Ascending aorta (tissue), 2 donors: Measurements from ENCODE around the gene TSG101. TPM values are rescaled to one million over a fixed set of nuclear protein-coding genes. Genes with fewer than 3 reads are reported as not detected.

Experiments
- DNase-seq, 2 donors: peaks; one replicate each; pipeline ENCODE4 v3.0.0-alpha.2; 2019; ENCODE audit warnings: low spot score in 2 of 2
- H3K27ac ChIP-seq, 2 donors: fragments of 200-600 bp; sonication (generic); one replicate each; pipeline ENCODE4 v1.5.1; 2016 to 2017; ENCODE audit warnings: mild to moderate bottlenecking in 1 of 2
- H3K27me3 ChIP-seq: fragments of 200-600 bp; sonication (generic); one replicate; pipeline ENCODE4 v1.5.1; 2017
- H3K36me3 ChIP-seq, 2 donors: fragments of 200-600 bp; sonication (generic); one replicate each; pipeline ENCODE4 v1.5.1; 2016
- H3K4me1 ChIP-seq, 2 donors: fragments of 200-600 bp; sonication (generic); one replicate each; pipeline ENCODE4 v1.5.1; 2016 to 2017; ENCODE audit warnings: mild to moderate bottlenecking in 1 of 2
- H3K4me3 ChIP-seq, 2 donors: fragments of 200-600 bp; sonication (generic); one replicate each; pipeline ENCODE4 v1.5.1; 2016 to 2017; ENCODE audit warnings: mild to moderate bottlenecking in 1 of 2
- H3K9me3 ChIP-seq, 2 donors: fragments of 200-600 bp; sonication (generic); one replicate each; pipeline ENCODE4 v1.5.1; 2016
- intact Hi-C: fragments of 100-400 bp; cut with DNase I; formaldehyde crosslinking; loops from one replicate; pipeline ENCODE4 v1.15.1; 2023
- total RNA-seq: library from RNA; depleted of rRNA; stranded (reverse); fragments of >200 nt; gene quantifications from one replicate; pipeline ENCODE4 v1.1.0, GENCODE V29; 2016
- TF ChIP-seq, protein P1 (sequence below), 3 experiments: fragments of 200-600 bp in 2 of 3; fragments of 450-650 bp in 1 of 3; sonication (generic) in 2 of 3; IDR thresholded peaks; one replicate each; pipeline ENCODE4 v1.5.1; 2016 to 2019; ENCODE audit warnings: antibody characterized with exemption in 3 of 3, mild to moderate bottlenecking in 1 of 3, moderate library complexity in 1 of 3

The TSG101 gene
- total RNA-seq, 1 donor from 2014 or later, result 20.3 TPM

DNA sequence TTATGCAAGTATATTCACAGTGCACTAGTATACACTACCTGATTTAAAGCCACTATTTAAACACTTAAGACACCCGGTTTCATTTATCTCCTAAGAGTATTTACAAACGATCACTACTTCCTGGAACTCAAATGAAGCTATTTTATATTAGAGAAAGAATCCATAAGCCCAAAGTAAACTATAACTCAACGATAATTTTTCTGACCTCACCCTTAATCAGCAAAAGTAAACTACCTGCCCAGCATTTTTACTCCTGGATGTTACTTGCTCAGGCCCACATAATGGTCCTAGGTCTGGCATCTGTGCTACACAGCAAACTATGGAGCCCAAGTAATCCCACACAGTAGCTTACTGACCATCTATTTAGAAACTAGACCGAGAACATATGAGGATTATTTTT, 33.4 kb downstream of the TSG101 start:
- Histone ChIP-seq H3K4me1 (no peaks in the 10 kb centered on the region), H3K9me3 (no peaks in the 10 kb centered on the region), H3K27me3 (no peaks in the 10 kb centered on the region), H3K27ac (no peak overlapping the region), H3K4me3 (no peak overlapping the region), H3K36me3 (peaks cover 39 to 63% of the 10 kb centered on the region in 2 donors)
- TF ChIP-seq, protein P1, sequence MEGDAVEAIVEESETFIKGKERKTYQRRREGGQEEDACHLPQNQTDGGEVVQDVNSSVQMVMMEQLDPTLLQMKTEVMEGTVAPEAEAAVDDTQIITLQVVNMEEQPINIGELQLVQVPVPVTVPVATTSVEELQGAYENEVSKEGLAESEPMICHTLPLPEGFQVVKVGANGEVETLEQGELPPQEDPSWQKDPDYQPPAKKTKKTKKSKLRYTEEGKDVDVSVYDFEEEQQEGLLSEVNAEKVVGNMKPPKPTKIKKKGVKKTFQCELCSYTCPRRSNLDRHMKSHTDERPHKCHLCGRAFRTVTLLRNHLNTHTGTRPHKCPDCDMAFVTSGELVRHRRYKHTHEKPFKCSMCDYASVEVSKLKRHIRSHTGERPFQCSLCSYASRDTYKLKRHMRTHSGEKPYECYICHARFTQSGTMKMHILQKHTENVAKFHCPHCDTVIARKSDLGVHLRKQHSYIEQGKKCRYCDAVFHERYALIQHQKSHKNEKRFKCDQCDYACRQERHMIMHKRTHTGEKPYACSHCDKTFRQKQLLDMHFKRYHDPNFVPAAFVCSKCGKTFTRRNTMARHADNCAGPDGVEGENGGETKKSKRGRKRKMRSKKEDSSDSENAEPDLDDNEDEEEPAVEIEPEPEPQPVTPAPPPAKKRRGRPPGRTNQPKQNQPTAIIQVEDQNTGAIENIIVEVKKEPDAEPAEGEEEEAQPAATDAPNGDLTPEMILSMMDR (IDR thresholded peaks at IDR 0.05), result no peak
- intact Hi-C loops, result loop anchor here (10.0 kb wide), 1 partner anchor 89 kb away; no protein-coding TSS in a partner anchor
- no peak for DNase-seq

DNA sequence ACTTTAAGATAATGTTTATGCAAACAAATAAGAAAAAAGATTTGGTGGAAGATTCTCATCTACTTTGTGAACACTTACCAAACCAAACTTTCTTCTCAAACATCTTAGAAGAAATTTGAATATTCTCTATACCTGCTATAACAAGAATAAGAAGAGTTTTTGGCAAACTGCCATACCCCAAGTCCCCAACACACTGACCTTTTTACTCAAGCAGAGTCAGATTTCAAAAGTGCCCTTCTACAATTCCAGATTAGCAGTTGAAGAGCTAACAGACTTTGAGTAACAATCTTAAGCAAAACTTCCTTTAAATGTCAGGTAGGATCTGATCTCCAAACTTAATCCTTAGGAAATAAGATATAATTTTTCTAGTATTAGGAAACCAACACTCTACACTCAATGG, 33.9 kb downstream of the TSG101 start:
- TF ChIP-seq, protein P1 (IDR thresholded peaks at IDR 0.05), result no peak
- no peaks in the 10 kb centered on the region for H3K4me1 ChIP-seq
- no peak for DNase-seq
- no peaks in the 10 kb centered on the region for H3K9me3 ChIP-seq
- H3K27me3 ChIP-seq, result no peaks in the 10 kb centered on the region
- H3K4me3 ChIP-seq, result no peak overlapping the region
- intact Hi-C loops, result loop anchor here (10.0 kb wide), 1 partner anchor 88 kb away; no protein-coding TSS in a partner anchor
- H3K36me3 ChIP-seq, result peaks cover 39 to 60% of the 10 kb centered on the region in 2 donors
- no peak overlapping the region for H3K27ac ChIP-seq

DNA sequence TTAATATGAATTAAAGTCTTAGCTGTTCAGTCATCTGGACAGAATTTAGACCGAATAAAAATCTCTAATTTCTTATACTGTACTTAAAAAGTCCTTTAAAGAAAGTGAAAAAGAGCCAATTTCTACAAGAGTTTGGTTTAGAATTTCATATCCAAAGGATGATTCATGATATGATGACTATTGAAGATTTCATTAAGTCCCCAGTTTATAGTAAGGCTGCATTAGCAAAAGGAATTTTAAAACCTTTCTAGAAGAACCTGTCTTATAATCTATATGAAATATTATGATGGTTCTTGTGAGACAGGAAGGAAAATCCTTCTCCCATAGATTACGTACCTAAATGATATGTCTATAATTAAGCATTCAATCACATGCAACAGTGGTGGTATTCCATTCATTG, 34.8 kb downstream of the TSG101 start:
- TF ChIP-seq, protein P1 (IDR thresholded peaks at IDR 0.05), result no peak
- Histone ChIP-seq H3K27ac (no peak overlapping the region), H3K4me1 (no peaks in the 10 kb centered on the region), H3K4me3 (no peak overlapping the region), H3K27me3 (no peaks in the 10 kb centered on the region), H3K36me3 (peaks cover 36 to 60% of the 10 kb centered on the region in 2 donors), H3K9me3 (no peaks in the 10 kb centered on the region)
- no peak for DNase-seq
- intact Hi-C loops, result loop anchor here (10.0 kb wide), 1 partner anchor 87 kb away; no protein-coding TSS in a partner anchor

DNA sequence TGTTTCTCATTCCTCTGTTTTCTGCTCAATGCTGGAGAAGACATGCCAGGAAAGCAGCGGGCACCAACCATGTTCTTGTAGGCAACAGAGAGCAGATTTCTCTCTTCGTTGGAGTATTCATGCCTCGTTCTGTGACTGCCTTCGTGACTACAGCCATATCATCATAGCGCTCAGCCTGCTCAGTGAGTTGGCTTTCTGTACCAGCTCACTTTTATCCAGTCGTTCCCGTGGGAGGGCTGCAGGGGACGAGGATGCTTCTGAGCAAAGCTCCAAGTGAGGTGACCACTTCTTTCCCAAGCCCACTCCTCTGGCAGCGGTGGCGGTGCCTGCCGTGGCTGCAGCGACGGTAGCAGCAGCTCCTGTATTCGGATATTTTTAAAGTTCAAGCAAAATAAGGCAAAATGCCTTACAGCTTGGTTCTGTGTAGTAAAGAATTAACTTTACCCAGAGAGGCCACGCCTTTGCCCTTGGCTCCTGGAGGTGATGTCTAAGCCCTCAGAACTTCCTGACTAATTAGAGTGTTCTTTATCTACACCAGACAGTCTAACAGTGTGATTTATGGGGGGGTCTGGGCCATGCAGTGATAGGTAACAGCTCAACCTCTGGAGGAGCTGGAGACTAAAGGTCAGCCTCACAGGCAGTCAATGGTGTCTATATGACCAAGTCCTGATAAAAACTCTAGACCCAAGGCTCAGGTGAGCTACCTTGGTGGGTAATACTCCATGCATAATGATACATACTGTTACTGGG, 35.8 kb downstream of the TSG101 start:
- no peaks in the 10 kb centered on the region for H3K27me3 ChIP-seq
- H3K9me3 ChIP-seq, result no peaks in the 10 kb centered on the region
- DNase-seq, result no peak
- peaks cover 36 to 55% of the 10 kb centered on the region in 2 donors for H3K36me3 ChIP-seq
- TF ChIP-seq, protein P1 (IDR thresholded peaks at IDR 0.05), result no peak
- H3K4me1 ChIP-seq, result no peaks in the 10 kb centered on the region
- no peak overlapping the region for H3K4me3 ChIP-seq
- intact Hi-C loops, result loop anchor here (10.0 kb wide), 1 partner anchor 86 kb away; no protein-coding TSS in a partner anchor
- no peak overlapping the region for H3K27ac ChIP-seq

DNA sequence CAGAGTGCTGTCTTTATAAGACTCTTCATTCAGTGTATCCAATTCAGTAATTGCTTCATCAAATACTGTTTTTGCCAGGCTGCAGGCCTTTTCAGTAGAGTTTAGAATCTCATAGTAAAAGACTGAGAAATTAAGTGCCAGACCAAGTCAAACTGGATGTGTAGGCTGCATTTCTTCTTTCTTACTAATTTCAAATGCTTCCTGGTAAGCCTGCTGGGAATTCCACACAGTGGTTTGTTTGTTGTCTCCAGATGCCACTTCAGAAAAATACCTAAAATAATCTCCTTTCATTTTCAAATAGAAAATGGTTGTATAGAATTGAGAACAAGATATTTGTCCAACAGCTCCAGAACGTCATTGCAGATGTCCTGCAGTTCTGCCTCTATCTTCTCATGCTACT, 36.4 kb downstream of the TSG101 start:
- no peak for DNase-seq
- H3K36me3 ChIP-seq, result peaks cover 36 to 50% of the 10 kb centered on the region in 2 donors
- intact Hi-C loops, result loop anchor here (10.0 kb wide), 1 partner anchor 86 kb away; no protein-coding TSS in a partner anchor

More for the DNA sequence above, 36.4 kb downstream of the TSG101 start:
- Histone ChIP-seq H3K27me3 (no peaks in the 10 kb centered on the region), H3K4me1 (no peaks in the 10 kb centered on the region), H3K27ac (no peak overlapping the region), H3K4me3 (no peak overlapping the region), H3K9me3 (no peaks in the 10 kb centered on the region)
- TF ChIP-seq, protein P1 (IDR thresholded peaks at IDR 0.05), result no peak
